ENCODE measurements around the gene PRTFDC1. TPM values are rescaled to one million over a fixed set of nuclear protein-coding genes. Genes with fewer than 3 reads are reported as not detected.
"Not testable (repeated sequence)": the region's sequence is repeated elsewhere in the genome, so short reads cannot be mapped to it uniquely, and the experiment has no call there.

Gene PRTFDC1
- total RNA-seq, 1 donor from 2014 or later, result 5.0 TPM

- intact Hi-C loops (cut with DNase I), result no loop called here
- DNase-seq (ENCODE audit: low spot score), result no peak
Measured at GRCh38 chr10:24857031-24857725, 95.2 kb downstream of the PRTFDC1 start.

DNA sequence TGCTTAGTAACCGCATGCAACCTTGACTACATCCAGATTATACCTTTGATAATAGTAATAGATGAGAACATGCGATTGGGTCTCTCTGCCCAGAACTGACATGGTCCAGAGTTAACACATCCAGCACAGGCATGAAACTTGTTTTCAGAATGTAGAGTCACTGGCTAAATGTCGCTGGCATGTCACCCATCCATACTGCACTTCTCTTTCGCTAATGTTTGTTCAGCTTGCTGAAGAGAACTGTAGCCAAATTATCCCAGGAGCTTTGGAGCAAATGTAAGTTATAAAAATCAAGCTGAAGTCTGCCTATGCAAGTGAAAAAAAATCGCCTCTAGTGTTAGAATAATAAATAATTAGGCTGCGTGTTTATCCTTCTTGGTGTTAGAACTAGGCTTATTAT, 98.2 kb downstream of the PRTFDC1 start:
- intact Hi-C loops (cut with DNase I), result no loop called here
- no peak for DNase-seq (ENCODE audit: low spot score)

GRCh38 chr10:24853661-24854060, 98.7 kb downstream of the PRTFDC1 start:
- intact Hi-C loops (cut with DNase I), result no loop called here
- no peak for DNase-seq (ENCODE audit: low spot score)

GRCh38 chr10:24851629-24852028, 100.8 kb downstream of the PRTFDC1 start:
- intact Hi-C loops (cut with DNase I), result no loop called here
- DNase-seq (ENCODE audit: low spot score), result no peak

DNA sequence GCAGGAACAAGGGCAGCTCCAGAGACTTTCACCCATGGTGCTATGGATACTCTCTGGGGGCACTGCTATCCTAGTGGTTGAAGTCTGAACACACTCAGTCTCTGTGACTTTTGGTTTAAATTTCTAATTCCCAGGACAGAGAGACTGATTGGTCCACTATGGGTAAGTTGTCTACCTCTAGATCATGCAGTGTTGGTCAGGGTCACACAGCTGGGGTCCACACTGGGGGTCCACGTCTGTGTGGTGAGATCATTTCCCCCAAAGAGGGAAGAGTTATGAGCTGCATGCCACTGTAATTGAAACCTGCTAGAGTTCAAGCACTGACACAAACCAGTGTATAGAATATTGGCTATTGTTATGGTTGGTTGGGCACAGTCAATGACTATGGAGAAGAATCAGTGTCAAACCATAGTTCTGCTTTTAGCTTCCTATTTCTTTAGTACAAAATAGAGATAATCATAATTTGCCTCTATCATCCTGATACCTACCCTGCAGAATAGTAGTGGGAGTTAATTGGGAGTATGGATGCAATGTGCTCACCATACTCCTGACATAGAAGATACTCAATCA, 101.6 kb downstream of the PRTFDC1 start:
- intact Hi-C loops (cut with DNase I), result no loop called here
- DNase-seq (ENCODE audit: low spot score), result no peak

DNA sequence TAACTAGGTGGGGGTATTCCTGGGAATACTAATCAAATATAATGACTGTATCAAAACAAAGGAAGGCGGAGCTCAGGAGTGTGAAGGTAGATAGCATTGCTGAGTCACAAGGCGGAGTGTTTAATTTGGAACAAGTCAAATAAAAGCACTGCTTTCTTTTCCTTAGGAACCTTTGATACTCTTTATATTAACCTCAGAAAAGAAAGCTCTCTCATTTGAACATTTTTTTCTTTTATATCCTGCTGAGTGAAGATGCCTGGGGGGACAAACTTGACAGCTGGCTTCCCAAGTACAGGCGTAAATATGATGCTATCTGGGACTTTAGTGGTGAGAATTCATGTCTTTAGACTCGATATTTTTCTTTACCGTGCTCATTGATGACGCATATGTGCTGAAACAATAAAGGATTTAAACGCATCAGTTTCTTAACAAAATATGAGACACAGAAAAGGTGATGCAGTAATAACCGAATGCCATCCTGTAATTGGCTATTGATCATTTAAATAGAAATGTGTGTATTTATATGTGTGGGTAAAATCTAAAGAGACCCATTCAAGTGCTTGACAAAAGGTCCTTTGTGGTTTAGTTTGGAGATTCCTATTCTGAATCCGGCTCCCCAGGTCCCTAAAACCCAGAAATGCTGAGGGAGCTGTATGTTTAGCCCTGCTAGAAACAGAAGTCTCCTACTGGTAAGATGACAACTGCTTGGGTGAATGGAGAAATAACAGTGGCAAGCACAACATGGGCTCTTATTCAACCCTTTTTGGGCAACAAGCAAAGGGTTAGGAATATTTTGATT, 102.7 kb downstream of the PRTFDC1 start:
- intact Hi-C loops (cut with DNase I), result no loop called here
- DNase-seq (ENCODE audit: low spot score), result no peak

DNA sequence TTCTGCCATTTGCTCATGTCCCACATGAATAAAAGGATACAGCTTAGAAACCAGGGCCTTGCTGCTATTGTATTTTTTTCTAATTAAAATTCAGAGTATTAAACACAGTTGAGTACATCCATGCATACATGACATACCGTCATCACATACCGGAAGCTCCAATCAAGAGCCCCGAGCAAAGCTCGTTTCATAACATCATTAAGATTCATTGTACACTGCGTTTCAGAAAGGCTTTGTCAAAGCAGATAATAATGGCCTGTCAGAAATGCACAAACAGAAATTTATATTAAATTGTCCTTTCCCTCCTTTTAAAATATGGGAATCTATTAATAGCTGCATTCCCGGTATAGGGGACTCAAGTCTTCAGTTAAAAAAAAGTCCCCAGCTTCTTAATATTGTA, 103.4 kb downstream of the PRTFDC1 start:
- DNase-seq (ENCODE audit: low spot score), result no peak
- intact Hi-C loops (cut with DNase I), result no loop called here

DNA sequence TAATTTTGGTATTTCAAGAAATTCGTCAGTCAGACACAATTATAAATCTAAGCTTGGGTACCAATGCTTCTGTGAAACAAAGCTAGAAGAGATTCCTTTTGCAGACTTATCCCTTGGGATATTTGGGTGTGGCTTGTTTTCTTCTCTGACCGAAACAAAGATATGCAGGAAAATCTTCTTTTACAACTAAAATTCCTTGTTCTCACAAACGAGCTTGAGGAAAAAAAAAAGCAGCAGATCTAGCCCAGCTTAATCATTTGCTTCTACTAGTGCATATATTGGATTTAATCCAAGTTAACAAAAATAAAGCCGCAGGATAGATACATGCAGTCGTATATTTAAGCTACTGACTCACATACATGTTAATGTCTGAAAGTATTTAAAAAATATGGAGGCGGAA, 104.2 kb downstream of the PRTFDC1 start:
- intact Hi-C loops (cut with DNase I), result no loop called here
- no peak for DNase-seq (ENCODE audit: low spot score)

GRCh38 chr10:24847112-24848070, 105.0 kb downstream of the PRTFDC1 start:
- no peak for DNase-seq (ENCODE audit: low spot score)
- intact Hi-C loops (cut with DNase I), result no loop called here

GRCh38 chr10:24844742-24845141, 107.7 kb downstream of the PRTFDC1 start:
- intact Hi-C loops (cut with DNase I), result no loop called here
- no peak for DNase-seq (ENCODE audit: low spot score)

GRCh38 chr10:24843256-24843655, 109.2 kb downstream of the PRTFDC1 start:
- DNase-seq (ENCODE audit: low spot score), result no peak
- intact Hi-C loops (cut with DNase I), result no loop called here

DNA sequence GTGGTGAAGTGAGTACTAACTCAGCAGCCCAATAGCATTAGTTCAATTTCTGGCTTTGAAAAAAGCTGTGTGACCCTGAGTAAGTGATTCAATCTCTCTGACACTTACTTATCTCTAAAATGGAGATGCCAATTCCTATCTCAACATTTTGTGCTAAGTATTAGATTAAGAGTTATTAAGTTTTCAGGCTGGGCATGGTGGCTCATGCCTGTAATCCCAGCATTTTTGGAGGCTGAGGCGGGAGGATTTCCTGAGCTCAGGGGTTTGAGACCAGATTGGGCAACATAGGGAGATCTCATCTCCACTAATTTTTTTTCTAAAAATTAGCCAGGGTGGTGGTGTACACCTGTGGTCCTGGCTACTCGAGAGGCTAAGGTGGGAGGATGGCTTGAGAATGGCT, 109.5 kb downstream of the PRTFDC1 start:
- intact Hi-C loops (cut with DNase I), result no loop called here
- DNase-seq (ENCODE audit: low spot score), result no peak

DNA sequence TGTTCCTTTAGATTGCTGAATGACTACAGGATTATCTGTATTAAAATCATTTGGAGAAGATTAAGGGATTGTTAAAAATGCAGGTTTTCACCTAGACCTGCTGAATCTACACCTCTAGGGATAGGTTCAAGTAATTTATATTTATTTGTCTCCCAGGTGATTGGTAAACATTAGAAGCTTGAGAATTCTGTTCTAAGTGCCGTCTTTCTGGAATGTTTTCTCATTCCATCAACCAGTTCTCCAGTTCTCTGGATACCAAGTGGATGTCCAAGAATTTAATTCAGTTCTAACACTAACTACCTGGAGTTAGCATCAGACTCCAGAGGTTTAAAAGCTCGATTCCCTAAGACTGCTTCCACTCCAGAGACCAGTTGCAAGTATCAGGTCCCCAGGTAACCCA, 110.9 kb downstream of the PRTFDC1 start:
- intact Hi-C loops (cut with DNase I), result no loop called here
- DNase-seq (ENCODE audit: low spot score), result no peak

DNA sequence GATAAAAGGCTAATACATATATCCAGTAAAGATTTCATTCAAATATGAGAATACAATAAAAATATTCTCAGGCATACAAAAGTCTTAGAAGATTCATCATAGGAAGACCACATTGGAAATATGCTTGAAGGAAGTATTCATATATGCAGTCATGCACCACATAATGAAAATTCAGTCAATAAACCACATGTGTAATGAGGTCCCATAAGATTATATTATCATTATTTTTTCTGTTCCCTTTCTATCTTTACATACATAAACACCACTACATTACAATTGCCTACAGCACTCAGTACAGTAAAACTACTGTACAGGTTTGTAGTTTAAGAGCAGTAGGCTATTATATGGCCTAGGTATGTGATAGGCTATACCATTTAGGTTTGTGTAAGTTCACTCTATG, 111.6 kb downstream of the PRTFDC1 start:
- no peak for DNase-seq (ENCODE audit: low spot score)
- intact Hi-C loops (cut with DNase I), result no loop called here

DNA sequence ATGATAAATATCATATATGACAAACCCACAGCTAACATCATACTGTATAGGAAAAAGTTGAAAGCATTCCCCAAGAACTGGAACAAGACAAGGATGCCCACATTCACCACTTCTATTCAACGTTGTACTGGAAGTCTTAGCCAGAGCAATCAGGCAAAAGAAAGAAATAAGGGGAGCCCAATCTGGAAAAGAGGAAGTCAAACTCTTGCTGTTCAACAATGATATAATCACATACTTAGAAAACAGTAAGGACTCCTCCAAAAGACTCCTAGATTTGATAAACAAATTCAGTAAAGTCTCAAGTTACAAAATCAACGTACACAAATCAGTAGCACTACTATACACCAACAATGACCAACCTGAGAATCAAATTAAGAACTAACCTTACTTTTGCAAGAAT, 114.6 kb downstream of the PRTFDC1 start:
- intact Hi-C loops (cut with DNase I); DNase-seq (ENCODE audit: low spot score): not testable (repeated sequence)

DNA sequence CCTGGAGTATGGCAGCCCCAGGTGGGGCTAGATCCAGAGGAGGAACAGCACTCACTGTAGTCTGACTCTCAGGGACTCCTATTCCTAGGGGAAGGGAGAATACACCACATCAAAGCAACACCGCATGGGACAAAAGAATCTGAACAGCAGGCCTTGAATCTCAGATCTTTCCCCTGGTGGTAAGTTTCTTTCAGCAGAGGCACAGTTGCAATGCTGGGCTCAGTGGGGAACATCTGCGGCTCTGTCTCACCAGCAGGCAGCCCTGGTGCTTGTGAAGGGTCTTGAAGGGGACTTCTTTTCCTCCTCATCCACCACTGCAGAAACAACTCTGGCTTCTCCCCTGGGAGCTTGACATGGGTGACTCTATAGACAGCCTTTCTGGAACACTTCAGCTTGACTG, 117.5 kb downstream of the PRTFDC1 start:
- intact Hi-C loops (cut with DNase I), result no loop called here
- DNase-seq (ENCODE audit: low spot score), result no peak

- no peak for DNase-seq (ENCODE audit: low spot score)
- intact Hi-C loops (cut with DNase I), result no loop called here
Measured at GRCh38 chr10:24826009-24826408, 126.4 kb downstream of the PRTFDC1 start.

GRCh38 chr10:24825551-24825950, 126.9 kb downstream of the PRTFDC1 start:
- no peak for DNase-seq (ENCODE audit: low spot score)
- intact Hi-C loops (cut with DNase I), result no loop called here

DNA sequence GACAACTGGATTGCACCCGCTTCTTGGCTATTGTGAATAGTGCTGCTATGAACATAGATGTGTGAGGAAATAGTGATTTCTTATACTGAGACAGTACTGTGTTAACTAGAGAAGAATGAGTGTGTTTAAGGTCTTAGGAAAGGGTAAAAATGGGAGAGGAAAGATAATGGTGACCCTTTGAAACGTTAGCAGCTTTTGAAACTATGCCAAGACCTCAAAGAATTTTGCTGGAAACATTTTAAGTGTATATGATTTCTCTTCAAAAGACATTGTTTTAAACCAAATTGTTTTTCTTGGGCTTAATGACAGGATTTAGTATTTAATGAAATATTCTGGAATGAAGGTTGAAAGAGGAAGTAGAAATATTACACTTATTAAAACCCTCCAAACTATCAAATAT, 127.9 kb downstream of the PRTFDC1 start:
- DNase-seq (ENCODE audit: low spot score), result no peak
- intact Hi-C loops (cut with DNase I), result no loop called here

- no peak for DNase-seq (ENCODE audit: low spot score)
- intact Hi-C loops (cut with DNase I), result no loop called here
Measured at GRCh38 chr10:24824124-24824523, 128.3 kb downstream of the PRTFDC1 start.
